MM.1S (cell line): ENCODE data around the gene MAP3K13.
"Not testable (repeated sequence)": the region's sequence is repeated elsewhere in the genome, so short reads cannot be mapped to it uniquely, and the experiment has no call there.

ENCODE experiments used
- DNase-seq: peaks from one replicate; pipeline ENCODE4 v3.0.0-alpha.2; 2015
- H2AFZ ChIP-seq: fragments of 300-600 bp; sonication (generic); 2 replicates; pipeline ENCODE4 v1.6.0; 2016; ENCODE audit warnings: antibody characterized with exemption, low read length
- H3F3A ChIP-seq: fragments of 300-600 bp; sonication (generic); 2 replicates; pipeline ENCODE4 v1.6.1; 2016; ENCODE audit warnings: mild to moderate bottlenecking, antibody characterized with exemption, low read length, moderate library complexity, mixed read lengths; ENCODE audit not compliant: insufficient read depth
- H3K27ac ChIP-seq: fragments of 300-600 bp; sonication (generic); 2 replicates; pipeline ENCODE4 v1.5.1; 2016; ENCODE audit warnings: mild to moderate bottlenecking, low read length
- H3K27me3 ChIP-seq: fragments of 300-600 bp; sonication (generic); replicated peaks from 2 replicates; pipeline ENCODE4 v1.6.0; 2016; ENCODE audit warnings: low read length; ENCODE audit not compliant: insufficient read depth
- H3K36me3 ChIP-seq: fragments of 300-600 bp; sonication (generic); replicated peaks from 2 replicates; pipeline ENCODE4 v1.6.1; 2016; ENCODE audit warnings: mild to moderate bottlenecking, low read length, mixed read lengths; ENCODE audit not compliant: insufficient read depth
- H3K4me1 ChIP-seq: fragments of 300-600 bp; sonication (generic); 2 replicates; pipeline ENCODE4 v1.6.1; 2016; ENCODE audit warnings: low read length, mixed read lengths
- H3K4me2 ChIP-seq: fragments of 300-600 bp; sonication (generic); 2 replicates; pipeline ENCODE4 v1.6.0; 2016; ENCODE audit warnings: low read depth, low read length
- H3K4me3 ChIP-seq: fragments of 300-600 bp; sonication (generic); 2 replicates; pipeline ENCODE4 v1.5.1; 2016; ENCODE audit warnings: low read length, mixed read lengths
- H3K79me2 ChIP-seq: fragments of 300-600 bp; sonication (generic); 2 replicates; pipeline ENCODE4 v1.6.1; 2016; ENCODE audit warnings: mixed run types, low read length, mixed read lengths
- H3K9ac ChIP-seq: fragments of 300-600 bp; sonication (generic); 2 replicates; pipeline ENCODE4 v1.6.1; 2016; ENCODE audit warnings: low read length, mixed read lengths
- H3K9me2 ChIP-seq: fragments of 300-600 bp; sonication (generic); replicated peaks from 2 replicates; pipeline ENCODE4 v1.6.1; 2016; ENCODE audit warnings: mild to moderate bottlenecking, low read length, mixed read lengths; ENCODE audit not compliant: insufficient read depth
- H3K9me3 ChIP-seq: fragments of 300-600 bp; sonication (generic); replicated peaks from 2 replicates; pipeline ENCODE4 v1.6.1; 2016; ENCODE audit warnings: mild to moderate bottlenecking, low read length, mixed read lengths; ENCODE audit not compliant: insufficient read depth
- H4K20me1 ChIP-seq: fragments of 300-600 bp; sonication (generic); 2 replicates; pipeline ENCODE4 v1.6.1; 2016; ENCODE audit warnings: mild to moderate bottlenecking, low read length, moderate library complexity, mixed read lengths; ENCODE audit not compliant: insufficient read depth
- EZH2 ChIP-seq: fragments of 300-600 bp; sonication (generic); optimal IDR thresholded peaks from 2 replicates; pipeline ENCODE3; 2017; ENCODE audit warnings: low read depth, mild to moderate bottlenecking, antibody characterized with exemption, low read length, mixed read lengths
- EZH2phosphoT487 ChIP-seq: fragments of 300-600 bp; sonication (generic); IDR thresholded peaks from 2 replicates; pipeline ENCODE4 v1.6.1; 2018; ENCODE audit warnings: antibody characterized with exemption, low read length
- TF ChIP-seq, protein P1 (sequence below): fragments of 300-600 bp; sonication (generic); IDR thresholded peaks from 2 replicates; pipeline ENCODE4 v1.5.1; 2016; ENCODE audit warnings: antibody characterized with exemption, low read length, mixed read lengths

The MAP3K13 gene

DNA sequence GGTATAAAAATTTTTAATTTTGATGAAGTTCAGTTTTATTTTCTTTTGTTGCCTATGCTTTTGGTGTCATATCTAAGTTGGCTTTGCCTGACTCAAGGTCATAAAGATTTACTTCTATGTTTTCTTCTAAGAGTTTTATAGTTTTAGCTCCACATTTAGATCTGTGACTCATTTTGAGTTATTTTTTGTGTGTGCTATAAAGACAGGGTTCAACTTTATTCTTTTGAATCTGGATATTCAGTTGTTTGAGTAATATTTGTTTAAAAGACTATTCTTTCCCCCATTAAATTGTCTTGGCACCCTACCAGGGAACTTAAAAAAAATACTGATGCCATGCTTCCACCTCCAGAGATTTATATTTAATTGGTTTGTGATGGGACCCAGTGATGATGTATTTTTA lies 4.0 kb downstream of the MAP3K13 start:
- Histone ChIP-seq H3K4me2 (no peak overlapping the region), H3K79me2 (peaks cover 79% of the 10 kb centered on the region)

DNA sequence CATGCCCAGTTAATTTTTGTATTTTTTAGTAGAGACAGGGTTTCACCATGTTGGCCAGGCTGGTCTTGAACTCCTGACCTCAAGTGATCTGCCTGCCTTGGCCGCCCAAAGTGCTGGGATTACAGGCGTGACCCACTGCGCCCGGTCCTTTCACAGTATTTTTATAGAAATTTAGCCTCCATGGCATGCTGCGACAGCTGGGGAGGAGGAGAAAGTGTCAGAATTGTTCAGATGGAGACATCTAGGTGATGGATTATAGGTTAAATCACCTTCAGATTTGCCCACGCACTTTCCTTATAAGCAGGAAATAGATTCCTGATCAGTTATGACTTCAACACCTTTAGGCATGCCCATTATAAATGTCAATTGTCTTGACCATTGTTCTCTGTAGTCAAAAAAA lies 7.4 kb downstream of the MAP3K13 start:
- H3K36me3 ChIP-seq, H3F3A ChIP-seq, H4K20me1 ChIP-seq, H2AFZ ChIP-seq, H3K9ac ChIP-seq, H3K9me2 ChIP-seq, H3K4me2 ChIP-seq, H3K27ac ChIP-seq, H3K9me3 ChIP-seq, H3K27me3 ChIP-seq, DNase-seq, H3K4me3 ChIP-seq: not testable (repeated sequence)
- Histone ChIP-seq H3K4me1 (peaks cover 13% of the 10 kb centered on the region), H3K79me2 (peaks cover 96% of the 10 kb centered on the region)

More for the DNA sequence above, 4.0 kb downstream of the MAP3K13 start:
- Histone ChIP-seq H3K9ac (no peak overlapping the region), H3F3A (peaks cover 33% of the 10 kb centered on the region), H3K9me2 (no peaks in the 10 kb centered on the region), H2AFZ (no peak overlapping the region), H4K20me1 (no peaks in the 10 kb centered on the region), H3K27me3 (no peaks in the 10 kb centered on the region), H3K4me3 (no peak overlapping the region), H3K9me3 (no peaks in the 10 kb centered on the region), H3K36me3 (no peaks in the 10 kb centered on the region), H3K4me1 (peaks cover 20% of the 10 kb centered on the region), H3K27ac (no peak overlapping the region)
- TF ChIP-seq EZH2phosphoT487 (no peak), EZH2 (no peak)
- TF ChIP-seq, protein P1, sequence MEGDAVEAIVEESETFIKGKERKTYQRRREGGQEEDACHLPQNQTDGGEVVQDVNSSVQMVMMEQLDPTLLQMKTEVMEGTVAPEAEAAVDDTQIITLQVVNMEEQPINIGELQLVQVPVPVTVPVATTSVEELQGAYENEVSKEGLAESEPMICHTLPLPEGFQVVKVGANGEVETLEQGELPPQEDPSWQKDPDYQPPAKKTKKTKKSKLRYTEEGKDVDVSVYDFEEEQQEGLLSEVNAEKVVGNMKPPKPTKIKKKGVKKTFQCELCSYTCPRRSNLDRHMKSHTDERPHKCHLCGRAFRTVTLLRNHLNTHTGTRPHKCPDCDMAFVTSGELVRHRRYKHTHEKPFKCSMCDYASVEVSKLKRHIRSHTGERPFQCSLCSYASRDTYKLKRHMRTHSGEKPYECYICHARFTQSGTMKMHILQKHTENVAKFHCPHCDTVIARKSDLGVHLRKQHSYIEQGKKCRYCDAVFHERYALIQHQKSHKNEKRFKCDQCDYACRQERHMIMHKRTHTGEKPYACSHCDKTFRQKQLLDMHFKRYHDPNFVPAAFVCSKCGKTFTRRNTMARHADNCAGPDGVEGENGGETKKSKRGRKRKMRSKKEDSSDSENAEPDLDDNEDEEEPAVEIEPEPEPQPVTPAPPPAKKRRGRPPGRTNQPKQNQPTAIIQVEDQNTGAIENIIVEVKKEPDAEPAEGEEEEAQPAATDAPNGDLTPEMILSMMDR, result no peak
- DNase-seq, result no peak

DNA sequence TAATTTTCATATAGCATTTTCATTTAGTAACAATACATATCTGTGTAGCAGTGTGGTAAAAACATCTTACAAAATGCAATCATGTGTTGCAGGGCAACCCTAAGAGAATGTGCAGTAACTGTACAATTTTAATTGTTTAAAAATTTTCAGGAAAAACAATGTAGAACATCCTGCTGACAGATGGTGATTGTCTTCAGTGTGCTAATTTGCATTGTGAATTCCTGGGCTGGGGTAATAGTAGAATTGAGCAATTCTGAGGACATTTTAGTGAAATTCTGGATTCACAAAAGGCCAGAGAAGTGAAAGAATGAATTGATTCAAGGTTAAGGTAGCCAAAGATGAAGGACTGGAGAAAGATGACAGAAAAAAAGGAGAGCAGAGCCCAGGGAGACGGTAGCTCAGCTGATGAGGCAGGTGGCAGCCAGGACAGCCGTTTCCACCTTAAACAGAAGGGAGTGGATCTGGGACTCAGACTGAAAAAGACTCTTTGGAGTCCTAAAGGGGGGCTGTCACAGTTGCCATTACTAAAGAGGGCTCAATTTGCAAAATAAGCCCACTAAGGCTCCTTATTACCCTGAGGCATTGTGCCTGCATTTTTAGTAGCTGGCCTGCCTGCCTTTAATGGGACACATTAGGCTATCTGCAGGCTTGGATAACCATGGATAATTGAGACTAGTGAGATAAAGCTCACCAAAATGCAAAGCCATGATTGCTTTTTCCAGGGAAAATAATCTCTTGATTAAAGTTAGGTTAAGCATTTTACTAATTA lies 8.6 kb downstream of the MAP3K13 start:
- H3K27me3 ChIP-seq, result no peaks in the 10 kb centered on the region
- H3K79me2 ChIP-seq, result peaks cover 98% of the 10 kb centered on the region
- no peak overlapping the region for H3K27ac ChIP-seq
- H3K9me2 ChIP-seq, result no peaks in the 10 kb centered on the region
- H3K4me1 ChIP-seq, result peaks cover 6% of the 10 kb centered on the region
- TF ChIP-seq, protein P1, result no peak
- TF ChIP-seq EZH2 (no peak), EZH2phosphoT487 (no peak)
- no peak overlapping the region for H3K4me3 ChIP-seq
- DNase-seq, result no peak
- H3K36me3 ChIP-seq, result no peaks in the 10 kb centered on the region
- H3K9ac ChIP-seq, result no peak overlapping the region
- no peaks in the 10 kb centered on the region for H3F3A ChIP-seq
- no peaks in the 10 kb centered on the region for H3K9me3 ChIP-seq
- H3K4me2 ChIP-seq, result no peak overlapping the region
- no peaks in the 10 kb centered on the region for H4K20me1 ChIP-seq
- H2AFZ ChIP-seq, result no peak overlapping the region
